ENCODE data around the gene PLCD3.

Gene PLCD3

GRCh38 chr17:45116434-45117016 lies 15.8 kb downstream of the PLCD3 start:
- DNase-seq, result no peak

GRCh38 chr17:45115871-45116270 lies 16.4 kb downstream of the PLCD3 start:
- DNase-seq, result no peak

- DNase-seq, result no peak
These were observed 17.2 kb downstream of the PLCD3 start for GRCh38 chr17:45115015-45115625.

GRCh38 chr17:45114117-45114932 lies 18.0 kb downstream of the PLCD3 start:
- no peak for DNase-seq

GRCh38 chr17:45113424-45113754 lies 18.9 kb downstream of the PLCD3 start:
- DNase-seq, result no peak

GRCh38 chr17:45112559-45113423 lies 19.5 kb downstream of the PLCD3 start:
- no peak for DNase-seq

GRCh38 chr17:45111850-45112249 lies 20.5 kb downstream of the PLCD3 start:
- DNase-seq, result no peak

GRCh38 chr17:45110676-45111611 lies 21.4 kb downstream of the PLCD3 start:
- DNase-seq, result no peak

GRCh38 chr17:45108595-45109521 lies 23.5 kb downstream of the PLCD3 start:
- DNase-seq, result no peak

- no peak for DNase-seq
These were observed 24.3 kb downstream of the PLCD3 start for GRCh38 chr17:45108051-45108450.

- no peak for DNase-seq
These were observed 24.9 kb downstream of the PLCD3 start for GRCh38 chr17:45107293-45108010.

- no peak for DNase-seq
These were observed 25.7 kb downstream of the PLCD3 start for GRCh38 chr17:45106582-45106981.

- no peak for DNase-seq
These were observed 26.2 kb downstream of the PLCD3 start for GRCh38 chr17:45106096-45106495.

GRCh38 chr17:45104907-45105624 lies 27.2 kb downstream of the PLCD3 start:
- DNase-seq, result no peak

GRCh38 chr17:45104497-45104896 lies 27.8 kb downstream of the PLCD3 start:
- DNase-seq, result no peak

- DNase-seq, result no peak
These were observed 28.3 kb downstream of the PLCD3 start for GRCh38 chr17:45104029-45104428.

- no peak for DNase-seq
These were observed 29.0 kb downstream of the PLCD3 start for GRCh38 chr17:45103269-45103795.

- no peak for DNase-seq
These were observed 29.5 kb downstream of the PLCD3 start for GRCh38 chr17:45102856-45103255.

Measured in activated CD4-positive, alpha-beta T cell treated with anti-CD3 and anti-CD28 coated beads, Interleukin-2, amount 50 U/mL, for 4 hours (primary cell).